ENCODE measurements around the gene TSPAN18.

GRCh38 chr11:44707094-44707493 lies 19.7 kb upstream of the TSPAN18 start:
- TF ChIP-seq CTCF (conservative IDR thresholded peaks at IDR 0.05; ENCODE audit: low read depth, low read length) (no peak), EZH2 (IDR thresholded peaks at IDR 0.05; ENCODE audit: borderline replicate concordance, low read depth, low read length, poor library complexity, severe bottlenecking) (no peak)

Measured in A673 (cell line).